PC-3 (cell line): ENCODE data around the gene INHBE.

Source experiments
- CTCF ChIP-seq: fragments of 300-600 bp; sonication (generic); conservative IDR thresholded peaks from 2 replicates; pipeline ENCODE4 v1.5.1; 2017; ENCODE audit warnings: antibody characterized with exemption, low read depth, mild to moderate bottlenecking, low read length
- EZH2 ChIP-seq: fragments of 300-600 bp; sonication (generic); IDR thresholded peaks from one replicate; pipeline ENCODE4 v1.6.1; 2017; ENCODE audit warnings: antibody characterized with exemption, mild to moderate bottlenecking, low read length; ENCODE audit not compliant: unreplicated experiment
- EZH2phosphoT487 ChIP-seq: fragments of 300-600 bp; sonication (generic); IDR thresholded peaks from 2 replicates; pipeline ENCODE4 v1.6.1; 2018; ENCODE audit warnings: mild to moderate bottlenecking, antibody characterized with exemption, low read length, borderline replicate concordance

DNA sequence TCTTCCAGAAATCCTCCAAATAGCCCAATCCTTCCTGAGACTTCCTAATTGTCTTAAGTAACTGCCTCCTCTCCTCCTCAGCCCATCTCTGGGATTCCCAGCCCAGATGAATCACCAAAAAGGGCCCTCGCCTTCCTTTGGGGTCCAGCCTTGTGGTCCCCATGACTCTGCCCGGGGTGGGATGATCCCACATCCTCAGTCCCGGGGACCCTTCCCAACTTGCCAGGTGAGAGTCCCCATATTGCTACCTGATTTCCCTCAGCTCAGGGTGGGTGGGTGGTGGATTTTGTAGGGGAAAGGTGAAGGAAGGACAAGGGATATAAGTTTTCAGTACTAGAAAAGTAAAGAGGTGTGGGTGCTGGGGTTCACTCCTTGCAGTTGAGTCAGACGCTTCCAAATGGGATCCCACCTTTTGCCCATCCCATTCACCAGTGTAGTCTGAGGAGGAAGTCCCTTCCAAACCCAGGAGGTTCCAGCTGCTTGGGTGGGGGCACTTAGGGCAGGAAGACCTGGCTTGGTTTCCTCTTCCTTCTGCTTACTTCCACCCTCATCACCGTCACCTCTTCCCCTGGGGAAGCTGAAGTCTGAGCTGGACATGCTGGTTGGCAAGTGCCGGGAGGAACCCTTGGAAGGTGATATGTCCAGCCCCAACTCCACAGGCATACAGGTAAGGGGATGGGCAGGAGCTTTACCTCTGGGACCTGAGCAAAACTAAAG, 10.1 kb downstream of the INHBE start:
- TF ChIP-seq CTCF: no peak
- TF ChIP-seq EZH2: no peak
- no peak for TF ChIP-seq EZH2phosphoT487
